Left ventricle myocardium inferior (tissue), 1 donor: ENCODE data around the gene C20orf96. TPM values are rescaled to one million over a fixed set of nuclear protein-coding genes. Genes with fewer than 3 reads are reported as not detected.

Experiments used
- DNase-seq: peaks from one replicate; pipeline ENCODE4 v3.0.0-alpha.2; 2020
- H3K27ac ChIP-seq: fragments of 200-600 bp; replicated peaks from 2 replicates; pipeline ENCODE4 v1.8.0; 2021
- H3K27me3 ChIP-seq: fragments of 200-600 bp; 2 replicates; pipeline ENCODE4 v1.8.0; 2021; ENCODE audit warnings: low read depth
- H3K36me3 ChIP-seq: fragments of 200-600 bp; 2 replicates; pipeline ENCODE4 v1.8.0; 2021
- H3K4me1 ChIP-seq: fragments of 200-600 bp; 2 replicates; pipeline ENCODE4 v1.8.0; 2021
- H3K4me3 ChIP-seq: fragments of 200-600 bp; 2 replicates; pipeline ENCODE4 v1.8.0; 2021; ENCODE audit warnings: mild to moderate bottlenecking, moderate library complexity
- H3K9me3 ChIP-seq: fragments of 200-600 bp; replicated peaks from 2 replicates; pipeline ENCODE4 v1.8.0; 2021
- CTCF ChIP-seq: fragments of 200-600 bp; IDR thresholded peaks from 2 replicates; pipeline ENCODE4 v1.8.0; 2021; ENCODE audit warnings: antibody characterized with exemption, mild to moderate bottlenecking, borderline replicate concordance
- intact Hi-C: fragments of 100-400 bp; cut with micrococcal nuclease; formaldehyde crosslinking; loops from one replicate; pipeline ENCODE4 v1.11.0; 2022
- total RNA-seq: library from RNA; stranded (reverse); fragmentation: NEBNext Ultra II Directional; extraction: Animal tissue kit (Norgen Biotek cat#: 25700); gene quantifications from one replicate; pipeline ENCODE4 v1.2.1, GENCODE V29; 2021
- donor health status: DM: no; HTN: yes; CAD: no; lungs with severe emphysema.

Gene C20orf96
- total RNA-seq, 1 donor from 2014 or later, result 6.6 TPM

DNA sequence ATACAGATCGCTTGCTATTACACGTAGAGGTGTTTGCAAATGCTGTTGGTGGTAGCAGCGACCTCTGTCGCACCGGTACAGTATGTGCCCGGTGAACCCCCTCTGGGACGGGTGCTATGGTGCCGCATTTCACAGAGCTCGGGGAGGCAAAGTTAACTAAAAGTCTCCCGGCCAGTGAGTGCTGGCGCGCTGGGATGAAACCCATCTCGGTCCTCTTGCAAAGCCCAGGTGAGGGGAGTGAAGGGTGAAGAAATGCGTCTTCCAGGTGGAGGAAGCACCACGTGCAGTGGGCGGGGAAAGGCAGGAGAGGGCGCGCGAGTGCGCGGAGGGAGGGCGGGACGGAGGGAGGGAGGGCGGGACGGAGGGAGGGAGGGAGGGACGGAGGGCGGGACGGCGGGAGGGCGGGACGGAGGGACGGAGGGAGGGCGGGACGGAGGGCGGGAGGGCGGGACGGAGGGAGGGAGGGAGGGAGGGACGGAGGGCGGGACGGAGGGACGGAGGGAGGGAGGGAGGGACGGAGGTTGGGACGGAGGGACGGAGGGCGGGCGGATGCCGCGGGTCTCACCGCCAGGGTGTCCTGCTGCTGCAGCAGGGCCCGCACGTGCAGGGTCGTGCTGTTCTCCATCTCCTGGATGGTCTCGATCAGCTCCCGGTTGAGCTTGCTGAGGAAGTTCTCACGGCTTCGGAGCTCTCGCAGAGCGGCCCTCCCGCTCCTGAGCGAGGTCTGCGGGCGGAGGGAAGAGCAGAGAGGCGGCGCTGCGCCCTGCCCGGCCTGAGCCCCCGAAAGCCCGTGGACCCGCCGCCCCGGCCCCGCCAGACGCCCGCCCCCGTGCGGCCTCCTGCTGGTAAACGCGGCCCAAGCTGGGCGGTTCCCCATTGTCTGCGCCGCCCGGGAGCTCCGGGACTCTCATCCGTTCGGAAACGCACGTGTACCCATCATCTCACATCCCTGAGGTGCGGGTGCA is 11.7 kb downstream of the C20orf96 start:
- Histone ChIP-seq H3K27me3 (no peaks in the 10 kb centered on the region), H3K36me3 (peaks cover 38% of the 10 kb centered on the region), H3K4me1 (peaks cover 5% of the 10 kb centered on the region), H3K4me3 (peak overlapping the region; percentile 57), H3K9me3 (no peaks in the 10 kb centered on the region), H3K27ac (peak overlapping the region; percentile 37)
- intact Hi-C loops, result no loop called here
- DNase-seq, result peak; percentile 53
- peak; percentile 35 for TF ChIP-seq CTCF

DNA sequence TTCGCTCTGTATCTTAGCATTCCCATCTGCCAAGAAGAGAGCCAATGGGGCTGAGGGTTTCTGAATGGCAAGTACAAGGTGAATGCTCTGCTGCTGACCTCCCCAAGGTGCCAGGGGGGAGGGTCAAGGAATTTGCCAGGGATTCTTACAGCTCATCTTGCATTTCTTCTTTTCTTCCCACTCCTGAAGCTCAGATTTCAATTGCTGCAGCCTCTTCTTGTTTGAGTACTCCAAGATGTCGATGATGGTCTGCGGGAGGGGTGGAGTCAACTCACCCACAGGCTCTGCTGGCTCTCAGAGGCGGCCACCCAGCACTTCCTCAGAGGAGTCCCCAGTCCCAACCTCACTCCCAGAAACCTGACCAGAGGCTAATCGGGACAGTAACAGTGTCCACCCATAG is 12.4 kb downstream of the C20orf96 start:
- intact Hi-C loops, result no loop called here
- H3K36me3 ChIP-seq, result peaks cover 38% of the 10 kb centered on the region
- TF ChIP-seq CTCF, result no peak

GRCh38 chr20:277496-277781 is 13.1 kb downstream of the C20orf96 start:
- Histone ChIP-seq H3K4me1 (peaks cover 5% of the 10 kb centered on the region), H3K9me3 (no peaks in the 10 kb centered on the region), H3K4me3 (no peak overlapping the region), H3K27ac (no peak overlapping the region), H3K27me3 (no peaks in the 10 kb centered on the region), H3K36me3 (peaks cover 38% of the 10 kb centered on the region)
- no peak for DNase-seq
- no peak for TF ChIP-seq CTCF
- intact Hi-C loops, result no loop called here

More for the DNA sequence above, 12.4 kb downstream of the C20orf96 start:
- H3K4me1 ChIP-seq, result peaks cover 5% of the 10 kb centered on the region
- H3K9me3 ChIP-seq, result no peaks in the 10 kb centered on the region
- H3K4me3 ChIP-seq, result no peak overlapping the region
- H3K27me3 ChIP-seq, result no peaks in the 10 kb centered on the region
- no peak overlapping the region for H3K27ac ChIP-seq
- DNase-seq, result no peak

GRCh38 chr20:276620-277495 is 13.7 kb downstream of the C20orf96 start:
- no peak for TF ChIP-seq CTCF
- intact Hi-C loops, result no loop called here
- Histone ChIP-seq H3K4me1 (peaks cover 5% of the 10 kb centered on the region), H3K27ac (no peak overlapping the region), H3K4me3 (no peak overlapping the region), H3K27me3 (no peaks in the 10 kb centered on the region), H3K9me3 (no peaks in the 10 kb centered on the region), H3K36me3 (peaks cover 38% of the 10 kb centered on the region)
- no peak for DNase-seq

DNA sequence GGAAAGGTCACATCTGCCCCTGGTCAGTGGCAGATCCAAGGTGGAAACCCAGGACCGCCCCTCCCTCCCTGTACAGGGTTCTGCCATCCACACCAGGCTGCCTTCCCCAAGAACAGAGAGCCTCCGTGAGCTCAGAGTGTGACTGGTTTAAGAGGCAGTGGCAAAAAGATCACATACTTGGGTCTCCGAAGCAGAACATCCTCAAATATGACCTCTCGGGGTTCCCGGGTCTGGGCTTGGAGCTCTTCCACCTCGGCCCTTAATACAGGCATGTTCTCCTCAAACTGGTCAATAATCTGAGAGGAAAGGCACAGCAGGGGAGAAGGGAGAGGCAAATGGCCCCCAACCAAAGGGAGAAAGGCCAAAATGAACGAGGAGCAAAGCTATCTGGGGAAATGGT is 14.8 kb downstream of the C20orf96 start:
- Histone ChIP-seq H3K27ac (peak overlapping the region; percentile 68), H3K4me3 (no peak overlapping the region), H3K9me3 (no peaks in the 10 kb centered on the region), H3K36me3 (peaks cover 33% of the 10 kb centered on the region), H3K4me1 (peaks cover 5% of the 10 kb centered on the region), H3K27me3 (no peaks in the 10 kb centered on the region)
- no peak for TF ChIP-seq CTCF
- intact Hi-C loops, result no loop called here
- no peak for DNase-seq
